Activated CD8-positive, alpha-beta memory T cell treated with anti-CD3 and anti-CD28 coated beads for 36 hours (primary cell): ENCODE measurements around the gene AVPR1B. TPM values are rescaled to one million over a fixed set of nuclear protein-coding genes. Genes with fewer than 3 reads are reported as not detected.

Experiments used
- CTCF ChIA-PET: fragments of 350-600 bp; sonication (Branson Sonifier 250); formaldehyde crosslinking; loops from one replicate; lab custom pipeline; 2021; ENCODE audit warnings: antibody characterized with exemption; lab: Charles Lee
- POLR2A ChIA-PET: fragments of 350-600 bp; sonication (Branson Sonifier 250); formaldehyde crosslinking; loops from one replicate; lab custom pipeline; 2021; ENCODE audit warnings: antibody characterized with exemption; lab: Charles Lee
- total RNA-seq, 2 experiments: library from RNA; stranded (reverse); gene quantifications; one replicate each; pipeline ENCODE4 v1.2.3, GENCODE V29; 2021

The AVPR1B gene
- not detected for total RNA-seq

GRCh38 chr1:206117151-206117948 is at the start of gene AVPR1B:
AVPR1B (minus strand) TSS chr1:206117388; CDS start chr1:206116890, 498 bp downstream.
- ChIA-PET POLR2A (no interaction called here), CTCF (interaction anchor here (0.5 to 1.8 kb wide), 3 partner anchors 21 to 306 kb away, joined by 3 to 5 read pairs (median 3); no protein-coding TSS in a partner anchor)

DNA sequence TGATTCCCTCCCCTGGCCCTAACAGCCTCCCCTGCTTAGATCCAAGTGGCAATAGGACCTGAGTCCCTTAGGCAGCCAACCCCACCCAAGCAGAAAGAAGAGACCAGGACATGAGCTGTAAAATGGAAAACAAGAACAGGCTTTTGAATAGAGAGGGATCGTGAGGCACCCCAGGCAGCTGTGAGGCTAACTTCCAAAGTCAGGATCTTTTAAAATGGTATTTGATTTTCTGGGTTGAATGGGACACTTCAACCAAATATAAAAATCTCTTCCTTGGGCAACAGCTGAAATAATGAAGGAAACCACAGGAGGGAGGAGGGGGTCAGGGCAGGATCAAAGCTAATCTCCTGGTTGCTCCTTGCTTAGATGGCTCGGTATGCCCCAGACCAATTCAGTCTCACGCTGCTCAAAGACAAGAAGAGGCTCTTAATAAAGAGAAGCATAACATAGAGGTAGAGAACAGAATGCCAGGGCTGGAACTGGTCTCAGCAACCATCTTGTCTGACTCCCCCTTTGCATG is 28.6 kb upstream of the AVPR1B start:
- ChIA-PET CTCF (no interaction called here), POLR2A (no interaction called here)

- ChIA-PET POLR2A (no interaction called here), CTCF (interaction anchor here (0.6 kb wide), 1 partner anchor 299 kb away, joined by 3 read pairs; no protein-coding TSS in a partner anchor)
Observed at GRCh38 chr1:206144605-206145004, 27.4 kb upstream of the AVPR1B start.

GRCh38 chr1:206143537-206144172 is 26.5 kb upstream of the AVPR1B start:
- ChIA-PET POLR2A (no interaction called here), CTCF (no interaction called here)

- POLR2A ChIA-PET, result no interaction called here
- CTCF ChIA-PET, result no interaction called here
Observed at GRCh38 chr1:206142770-206143169, 25.6 kb upstream of the AVPR1B start.

- ChIA-PET CTCF (interaction anchor here (1.0 kb wide), 1 partner anchor 165 kb away, joined by 3 read pairs; no protein-coding TSS in a partner anchor), POLR2A (no interaction called here)
Observed at GRCh38 chr1:206142011-206142410, 24.8 kb upstream of the AVPR1B start.

DNA sequence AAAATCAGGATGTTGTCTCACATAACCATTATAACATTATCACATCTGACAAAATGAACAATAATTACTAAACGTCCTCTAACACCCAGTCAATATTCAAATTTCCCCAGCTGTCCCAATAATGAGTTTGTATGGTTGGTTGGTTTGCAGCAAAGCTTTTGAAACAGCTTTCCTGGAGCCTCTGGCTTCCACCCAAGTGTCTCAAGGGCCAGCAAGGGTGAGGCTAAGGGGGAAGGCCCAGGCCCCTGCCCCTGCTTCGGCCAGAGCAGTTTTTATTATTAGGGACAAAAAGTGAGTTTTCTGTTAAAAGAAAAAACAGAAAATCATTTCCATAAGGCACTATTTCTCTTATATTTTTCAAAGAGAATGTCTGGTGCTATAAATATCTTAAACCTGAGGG is 19.1 kb upstream of the AVPR1B start:
- ChIA-PET POLR2A (no interaction called here), CTCF (no interaction called here)

GRCh38 chr1:206135248-206135647 is 18.1 kb upstream of the AVPR1B start:
- POLR2A ChIA-PET, result no interaction called here
- CTCF ChIA-PET, result no interaction called here

DNA sequence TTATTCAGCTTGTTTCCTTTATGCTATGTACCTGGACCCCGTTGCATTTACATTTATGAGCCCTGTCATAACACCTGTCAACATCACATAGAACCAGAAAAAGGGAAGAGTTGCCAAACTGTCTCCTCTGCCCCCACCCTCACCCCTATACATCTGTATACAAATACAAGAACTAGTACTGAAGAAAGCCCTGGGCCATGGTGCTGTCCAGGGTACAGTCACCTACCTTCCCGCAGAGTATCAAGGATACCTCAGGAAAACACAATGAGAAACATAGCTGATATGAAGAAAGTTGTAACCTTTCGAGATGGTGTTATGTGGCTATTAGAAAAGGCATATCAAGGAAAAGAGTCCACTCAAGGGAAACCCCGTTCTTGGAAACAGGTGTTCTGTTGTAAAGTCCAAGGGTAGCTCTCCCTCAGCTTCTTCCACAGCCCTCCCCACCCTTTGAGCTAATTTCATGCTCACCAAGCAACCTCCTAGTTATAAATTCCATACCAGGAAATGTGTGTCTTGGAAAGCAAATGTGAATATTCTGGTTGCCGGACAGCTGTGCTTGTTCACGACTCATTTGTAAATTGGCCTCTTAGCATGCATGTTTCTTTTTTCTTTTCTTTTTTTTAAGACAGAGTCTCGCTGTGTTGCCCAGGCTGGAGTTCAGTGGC is 16.7 kb upstream of the AVPR1B start:
- CTCF ChIA-PET, result no interaction called here

GRCh38 chr1:206131037-206131436 is 13.8 kb upstream of the AVPR1B start:
- ChIA-PET POLR2A (no interaction called here), CTCF (no interaction called here)

More for the DNA sequence above, 16.7 kb upstream of the AVPR1B start:
- POLR2A ChIA-PET, result no interaction called here

DNA sequence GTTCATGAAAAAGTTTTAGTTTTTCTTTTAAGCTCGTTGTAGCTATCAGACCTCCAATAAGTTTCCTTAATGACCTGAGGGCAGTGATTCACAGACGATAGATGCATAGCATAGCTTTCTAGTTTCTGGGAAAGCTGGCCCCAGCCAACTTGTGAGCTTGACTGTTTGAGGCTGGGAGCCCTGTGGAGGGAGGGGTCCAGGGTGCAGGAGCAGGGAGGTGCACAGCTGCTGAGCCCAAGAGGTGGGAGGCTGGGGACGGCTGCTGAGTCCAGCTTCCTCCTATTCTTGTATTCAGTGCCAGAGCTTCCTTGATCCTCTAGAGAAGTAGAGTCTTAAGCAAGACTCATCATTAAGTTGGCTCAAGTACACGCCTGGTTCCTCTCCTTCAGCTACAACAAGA is 11.0 kb upstream of the AVPR1B start:
- ChIA-PET CTCF (no interaction called here), POLR2A (no interaction called here)

DNA sequence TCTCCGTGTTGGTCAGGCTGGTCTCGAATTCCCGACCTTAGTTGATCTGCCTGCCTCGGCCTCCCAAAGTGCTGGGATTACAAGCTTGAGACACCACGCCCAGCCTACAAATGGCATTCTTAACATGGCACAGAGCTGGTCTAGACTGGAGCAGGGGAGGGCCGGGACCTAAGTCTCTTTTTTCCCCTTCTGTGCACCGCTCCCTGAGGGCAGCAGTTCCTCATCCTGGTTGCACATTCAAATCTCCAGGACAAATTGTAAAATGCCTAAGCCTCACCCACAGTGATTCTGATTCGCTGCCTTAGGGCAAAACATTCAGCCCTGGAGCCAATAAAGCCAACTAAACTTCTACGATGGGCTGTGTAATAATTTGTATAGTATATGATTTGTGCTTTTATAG is 10.1 kb upstream of the AVPR1B start:
- CTCF ChIA-PET, result no interaction called here
- POLR2A ChIA-PET, result no interaction called here

- ChIA-PET POLR2A (no interaction called here), CTCF (no interaction called here)
Observed at GRCh38 chr1:206125346-206125745, 8.2 kb upstream of the AVPR1B start.

GRCh38 chr1:206122686-206123085 is 5.5 kb upstream of the AVPR1B start:
- ChIA-PET POLR2A (no interaction called here), CTCF (no interaction called here)

DNA sequence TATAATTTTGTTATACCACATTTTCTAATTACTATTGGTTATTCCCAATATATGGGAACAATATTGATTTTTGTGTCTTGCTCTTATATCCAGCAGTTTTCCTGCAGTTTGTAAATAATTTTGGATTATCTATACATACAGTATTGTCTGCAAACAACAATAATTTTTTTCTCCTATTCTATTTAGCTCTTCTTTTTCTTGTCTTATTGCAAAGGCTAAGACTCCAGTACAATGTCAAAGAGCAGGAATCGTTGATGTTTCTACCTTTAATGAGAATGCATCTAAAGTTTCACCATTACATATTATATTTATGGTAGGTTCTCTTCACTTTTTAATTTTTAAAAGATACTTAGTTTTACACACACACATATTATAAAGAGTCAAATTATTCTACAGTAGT is 4.1 kb upstream of the AVPR1B start:
- ChIA-PET POLR2A (no interaction called here), CTCF (no interaction called here)

DNA sequence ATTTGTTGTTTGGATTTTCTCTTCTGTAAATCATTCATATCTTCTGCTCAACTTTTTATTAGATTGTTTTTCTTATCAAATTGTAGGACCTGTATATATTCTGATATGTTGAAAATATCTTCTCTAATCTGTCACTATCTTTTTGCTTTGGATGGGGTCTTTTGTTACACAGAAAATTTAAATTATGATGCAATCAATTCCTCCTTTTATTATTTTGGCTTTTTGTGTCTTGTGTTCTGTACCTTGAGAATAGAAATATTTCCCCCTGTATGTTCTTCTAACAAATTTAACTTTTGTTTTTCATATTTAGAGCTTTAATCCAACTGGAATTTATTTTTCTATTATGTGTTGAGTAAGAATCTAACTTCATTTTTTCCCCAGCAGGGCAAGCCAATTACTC is 3.2 kb upstream of the AVPR1B start:
- ChIA-PET POLR2A (no interaction called here), CTCF (no interaction called here)

GRCh38 chr1:206116873-206117150 is 376 bp downstream of the AVPR1B start:
- ChIA-PET POLR2A (no interaction called here), CTCF (interaction anchor here (0.6 to 1.8 kb wide), 2 partner anchors 20 to 140 kb away, joined by 3 to 5 read pairs; no protein-coding TSS in a partner anchor)

GRCh38 chr1:206116191-206116872 is 856 bp downstream of the AVPR1B start:
- ChIA-PET POLR2A (no interaction called here), CTCF (interaction anchor here (1.8 kb wide), 1 partner anchor 139 kb away, joined by 5 read pairs; no protein-coding TSS in a partner anchor)

GRCh38 chr1:206115791-206116190 is 1.4 kb downstream of the AVPR1B start:
- POLR2A ChIA-PET, result no interaction called here
- CTCF ChIA-PET, result interaction anchor here (1.0 to 1.4 kb wide), 2 partner anchors 132 to 138 kb away, joined by 4 read pairs; no protein-coding TSS in a partner anchor
